H9 (cell line): ENCODE results near the gene PPP1R17. TPM values are rescaled to one million over a fixed set of nuclear protein-coding genes. Genes with fewer than 3 reads are reported as not detected.

Source experiments
- DNase-seq: peaks from one replicate; pipeline ENCODE4 v3.0.0-alpha.2; 2017
- H2AFZ ChIP-seq: one replicate; pipeline ENCODE4 v1.6.1; 2013; ENCODE audit warnings: mild to moderate bottlenecking, low read length, control low read depth, moderate library complexity
- H2AK5ac ChIP-seq: 2 replicates; pipeline ENCODE4 v1.6.1; 2013; ENCODE audit warnings: low read length, control low read depth, mixed read lengths; ENCODE audit not compliant: insufficient read length
- H2BK120ac ChIP-seq: one replicate; pipeline ENCODE4 v1.6.1; 2013; ENCODE audit warnings: low read depth, mild to moderate bottlenecking, low read length, control low read depth, inconsistent platforms; ENCODE audit not compliant: poor library complexity, severe bottlenecking
- H2BK12ac ChIP-seq: 2 replicates; pipeline ENCODE4 v1.6.1; 2013; ENCODE audit warnings: low read length, control low read depth, mixed read lengths, low read depth; ENCODE audit not compliant: insufficient read length
- H2BK15ac ChIP-seq: 2 replicates; pipeline ENCODE4 v1.6.1; 2013; ENCODE audit warnings: low read depth, low read length, control low read depth
- H2BK20ac ChIP-seq: one replicate; pipeline ENCODE4 v1.6.1; 2013; ENCODE audit warnings: low read depth, mild to moderate bottlenecking, low read length, control low read depth, inconsistent platforms; ENCODE audit not compliant: poor library complexity, severe bottlenecking
- H2BK5ac ChIP-seq: 2 replicates; pipeline ENCODE4 v1.6.1; 2013; ENCODE audit warnings: low read length, control low read depth, mixed read lengths; ENCODE audit not compliant: insufficient read length
- H3K14ac ChIP-seq: 2 replicates; pipeline ENCODE4 v1.6.1; 2013; ENCODE audit warnings: low read length, control low read depth; ENCODE audit not compliant: insufficient read depth
- H3K18ac ChIP-seq: 2 replicates; pipeline ENCODE4 v1.6.1; 2013; ENCODE audit warnings: low read depth, mild to moderate bottlenecking, mixed read lengths, low read length, control low read depth; ENCODE audit not compliant: insufficient read length
- H3K23ac ChIP-seq: 2 replicates; pipeline ENCODE4 v1.6.1; 2013; ENCODE audit warnings: low read length, control low read depth, mixed read lengths, low read depth; ENCODE audit not compliant: insufficient read length
- H3K23me2 ChIP-seq: 2 replicates; pipeline ENCODE4 v1.6.1; 2013; ENCODE audit warnings: low read depth, mild to moderate bottlenecking, mixed read lengths, low read length, control low read depth; ENCODE audit not compliant: insufficient read length, poor library complexity, severe bottlenecking
- H3K27ac ChIP-seq: 2 replicates; pipeline ENCODE4 v1.5.1; 2013; ENCODE audit warnings: low read length, control low read depth, mixed read lengths, low read depth; ENCODE audit not compliant: insufficient read length
- H3K27me3 ChIP-seq: 2 replicates; pipeline ENCODE4 v1.6.1; 2013; ENCODE audit warnings: low read length, control low read depth, inconsistent platforms; ENCODE audit not compliant: insufficient read depth
- H3K4ac ChIP-seq: 2 replicates; pipeline ENCODE4 v1.6.1; 2013; ENCODE audit warnings: low read depth, mild to moderate bottlenecking, control low read depth, inconsistent platforms, low read length, moderate library complexity
- H3K4me1 ChIP-seq: 2 replicates; pipeline ENCODE4 v1.6.1; 2013; ENCODE audit warnings: low read length, control low read depth, inconsistent platforms; ENCODE audit not compliant: insufficient read depth
- H3K4me2 ChIP-seq: 2 replicates; pipeline ENCODE4 v1.6.1; 2013; ENCODE audit warnings: low read length, control low read depth, mixed read lengths; ENCODE audit not compliant: insufficient read length, insufficient read depth
- H3K56ac ChIP-seq: 2 replicates; pipeline ENCODE4 v1.6.1; 2013; ENCODE audit warnings: low read depth, mild to moderate bottlenecking, mixed read lengths, low read length, control low read depth; ENCODE audit not compliant: insufficient read length
- H3K79me1 ChIP-seq: 2 replicates; pipeline ENCODE4 v1.6.1; 2013; ENCODE audit warnings: low read depth, mild to moderate bottlenecking, moderate library complexity, low read length, control low read depth, inconsistent platforms; ENCODE audit not compliant: insufficient read depth, poor library complexity, severe bottlenecking
- H3K79me2 ChIP-seq: 2 replicates; pipeline ENCODE4 v1.6.1; 2013; ENCODE audit warnings: low read length, control low read depth, inconsistent platforms; ENCODE audit not compliant: insufficient read depth
- H3K9ac ChIP-seq: 2 replicates; pipeline ENCODE4 v1.6.1; 2013; ENCODE audit warnings: low read length, control low read depth, mixed read lengths; ENCODE audit not compliant: insufficient read length; ENCODE audit errors: extremely low read depth
- H3K9me3 ChIP-seq: one replicate; pipeline ENCODE4 v1.6.1; 2013; ENCODE audit warnings: low read depth, low read length, inconsistent platforms; ENCODE audit not compliant: control insufficient read depth
- H3T11ph ChIP-seq: one replicate; pipeline ENCODE4 v1.6.1; 2013; ENCODE audit warnings: mild to moderate bottlenecking, low read length, control low read depth, inconsistent platforms
- H4K20me1 ChIP-seq: one replicate; pipeline ENCODE4 v1.6.1; 2013; ENCODE audit not compliant: control insufficient read depth, insufficient read length, insufficient read depth
- H4K5ac ChIP-seq: 2 replicates; pipeline ENCODE4 v1.6.1; 2013; ENCODE audit warnings: low read depth, mild to moderate bottlenecking, mixed read lengths, low read length, control low read depth; ENCODE audit not compliant: insufficient read length
- H4K8ac ChIP-seq: replicated peaks from 2 replicates; pipeline ENCODE4 v1.6.1; 2013; ENCODE audit warnings: low read length, control low read depth, mixed read lengths, low read depth; ENCODE audit not compliant: insufficient read length
- H4K91ac ChIP-seq: 2 replicates; pipeline ENCODE4 v1.6.1; 2013; ENCODE audit warnings: low read depth, mild to moderate bottlenecking, moderate library complexity, mixed read lengths, low read length, control low read depth; ENCODE audit not compliant: insufficient read length
- H3K27ac Mint-ChIP-seq, 3 experiments: 2 replicates in 2 of 3; 3 replicates in 1 of 3; pipeline ENCODE4 v1.8.0; 2020 to 2021; ENCODE audit warnings: mixed read lengths in 3 of 3, mild to moderate bottlenecking in 1 of 3, moderate library complexity in 1 of 3
- H3K27me3 Mint-ChIP-seq: 2 replicates; pipeline ENCODE4 v1.8.0; 2021; ENCODE audit warnings: low read depth, mild to moderate bottlenecking, moderate library complexity, mixed read lengths
- H3K36me3 Mint-ChIP-seq, 3 experiments: 2 replicates in 2 of 3; 3 replicates in 1 of 3; pipeline ENCODE4 v1.8.0; 2020 to 2021; ENCODE audit warnings: low read depth in 3 of 3, mixed read lengths in 3 of 3; ENCODE audit not compliant: insufficient read depth in 1 of 3
- H3K4me1 Mint-ChIP-seq, 2 experiments: 2 replicates each; pipeline ENCODE4 v1.8.0; 2020; ENCODE audit warnings: mixed read lengths in 2 of 2
- H3K4me3 Mint-ChIP-seq, 2 experiments: 2 replicates in 1 of 2; 3 replicates in 1 of 2; pipeline ENCODE4 v1.8.0; 2020 to 2021; ENCODE audit warnings: mild to moderate bottlenecking in 2 of 2, mixed read lengths in 2 of 2, moderate library complexity in 1 of 2
- H3K9me3 Mint-ChIP-seq, 2 experiments: 2 replicates in 1 of 2; 3 replicates in 1 of 2; pipeline ENCODE4 v1.8.0; 2020; ENCODE audit warnings: mild to moderate bottlenecking in 2 of 2, mixed read lengths in 2 of 2, moderate library complexity in 1 of 2
- CTCF ChIP-seq: fragments of 200-600 bp; sonication (generic); conservative IDR thresholded peaks from 3 replicates; pipeline ENCODE4 v1.8.0; 2021; ENCODE audit warnings: antibody characterized with exemption, mild to moderate bottlenecking
- WGBS: extraction: QIAGEN DNeasy Blood & Tissue Kit; methylation state at CpG from one replicate; pipeline ENCODE4 v1.1.7; 2013; ENCODE audit warnings: missing lambda C conversion rate, low lambda C conversion rate, mixed read lengths; ENCODE audit not compliant: insufficient read length; ENCODE audit errors: extremely low coverage; 5-methylcytosine and 5-hydroxymethylcytosine counted together
- total RNA-seq: library from RNA; stranded (reverse); gene quantifications from 2 replicates; pipeline ENCODE4 v1.2.1, GENCODE V29; 2021

PPP1R17 gene
- total RNA-seq, 1 experiment from 2014 or later: 1.2 TPM

- no peak overlapping the region for H2BK20ac ChIP-seq
- Mint-ChIP-seq H3K27ac (no peak overlapping the region), H3K4me1 (peaks cover 3 to 7% of the 10 kb centered on the region in 2 experiments; a peak in 3 of 4 replicates), H3K36me3 (no peaks in the 10 kb centered on the region), H3K9me3 (no peaks in the 10 kb centered on the region), H3K27me3 (peaks cover 4% of the 10 kb centered on the region; the same call in 1 of the 2 replicates), H3K4me3 (no peak overlapping the region)
- H2BK5ac ChIP-seq: no peak overlapping the region
- no peaks in the 10 kb centered on the region for H3K9me3 ChIP-seq
- H2BK12ac ChIP-seq: no peak overlapping the region
- no peak overlapping the region for H3K23ac ChIP-seq
- H3K4ac ChIP-seq: no peak overlapping the region
- no peak for TF ChIP-seq CTCF
- no peaks in the 10 kb centered on the region for H3K79me2 ChIP-seq
- no peak overlapping the region for H2AFZ ChIP-seq
- no peak overlapping the region for H3K56ac ChIP-seq
- WGBS: no CpG with 5 or more reads among the region's 12 CpGs
- H4K5ac ChIP-seq: no peak overlapping the region
- H3K9ac ChIP-seq: no peak overlapping the region
- H2BK120ac ChIP-seq: no peak overlapping the region
- H3K4me2 ChIP-seq: no peak overlapping the region
- no peak overlapping the region for H3K27ac ChIP-seq
- H3K23me2 ChIP-seq: no peaks in the 10 kb centered on the region
- no peak overlapping the region for H2AK5ac ChIP-seq
- no peaks in the 10 kb centered on the region for H4K20me1 ChIP-seq
- H4K91ac ChIP-seq: no peak overlapping the region
- H2BK15ac ChIP-seq: no peak overlapping the region
- no peak overlapping the region for H4K8ac ChIP-seq
- no peaks in the 10 kb centered on the region for H3K27me3 ChIP-seq
- H3T11ph ChIP-seq: peak overlapping the region; percentile 17
- H3K4me1 ChIP-seq: no peaks in the 10 kb centered on the region
- no peak overlapping the region for H3K14ac ChIP-seq
- H3K18ac ChIP-seq: no peak overlapping the region
- DNase-seq: no peak
- no peaks in the 10 kb centered on the region for H3K79me1 ChIP-seq
Measured at GRCh38 chr7:31679574-31680305, 7.3 kb upstream of the PPP1R17 start.
